Liver (tissue), 9 donors: ENCODE measurements around the gene CD226. TPM values are rescaled to one million over a fixed set of nuclear protein-coding genes. Genes with fewer than 3 reads are reported as not detected.
"Not testable (repeated sequence)": the region's sequence is repeated elsewhere in the genome, so short reads cannot be mapped to it uniquely, and the experiment has no call there.

Experiments
- DNase-seq: peaks from one replicate; pipeline ENCODE4 v3.0.0-alpha.2; 2017; ENCODE audit warnings: low spot score
- H3K27ac ChIP-seq, 2 donors: one replicate each; pipeline ENCODE4 v1.7.0; 2013; ENCODE audit warnings: inconsistent platforms in 2 of 2, low read length in 2 of 2, control low read depth in 1 of 2, low read depth in 1 of 2, mild to moderate bottlenecking in 1 of 2
- H3K27me3 ChIP-seq, 4 donors: one replicate each; pipeline versions ENCODE4 v1.6.1 to v1.7.0; 2013; ENCODE audit warnings: low read length in 3 of 4, inconsistent platforms in 1 of 4, mild to moderate bottlenecking in 1 of 4, moderate library complexity in 1 of 4; ENCODE audit not compliant: control insufficient read depth in 4 of 4, insufficient read depth in 4 of 4
- H3K36me3 ChIP-seq, 4 donors: one replicate each; pipeline versions ENCODE4 v1.6.1 to v1.7.0; 2013; ENCODE audit warnings: low read length in 3 of 4, mild to moderate bottlenecking in 3 of 4, low read depth in 1 of 4, moderate library complexity in 1 of 4; ENCODE audit not compliant: control insufficient read depth in 4 of 4, insufficient read depth in 3 of 4
- H3K4me1 ChIP-seq, 4 donors: one replicate each; pipeline versions ENCODE4 v1.6.1 to v1.7.0; 2013; ENCODE audit warnings: low read length in 3 of 4, mild to moderate bottlenecking in 3 of 4, moderate library complexity in 1 of 4; ENCODE audit not compliant: control insufficient read depth in 4 of 4, insufficient read depth in 4 of 4
- H3K4me3 ChIP-seq, 3 donors: one replicate each; pipeline versions ENCODE4 v1.6.1 to v1.7.0; 2013; ENCODE audit warnings: low read length in 3 of 3, control low read depth in 1 of 3, low read depth in 1 of 3, mild to moderate bottlenecking in 1 of 3
- H3K9ac ChIP-seq, 2 donors: one replicate each; pipeline ENCODE4 v1.7.0; 2013; ENCODE audit warnings: low read length in 2 of 2, mild to moderate bottlenecking in 2 of 2, moderate library complexity in 2 of 2, control low read depth in 1 of 2, low read depth in 1 of 2
- H3K9me3 ChIP-seq, 4 donors: one replicate each; pipeline versions ENCODE4 v1.6.1 to v1.7.0; 2013; ENCODE audit warnings: low read length in 3 of 4; ENCODE audit not compliant: control insufficient read depth in 4 of 4
- EGR1 ChIP-seq, 2 donors: IDR thresholded peaks; 2 replicates each; pipeline ENCODE4 v1.6.1; 2016 to 2018; ENCODE audit warnings: antibody characterized with exemption in 2 of 2, low read depth in 2 of 2
- FOXA1 ChIP-seq: IDR thresholded peaks from 2 replicates; pipeline ENCODE4 v1.6.1; 2016; ENCODE audit warnings: antibody characterized with exemption
- FOXA2 ChIP-seq: IDR thresholded peaks from 2 replicates; pipeline ENCODE4 v1.6.1; 2016; ENCODE audit warnings: antibody characterized with exemption
- GABPA ChIP-seq, 2 donors: IDR thresholded peaks in 1 of 2; conservative IDR thresholded peaks in 1 of 2; 2 replicates each; pipeline ENCODE4 v1.6.1; 2016; ENCODE audit warnings: antibody characterized with exemption in 2 of 2, mild to moderate bottlenecking in 1 of 2, moderate library complexity in 1 of 2
- HNF4A ChIP-seq, 2 donors: conservative IDR thresholded peaks; 2 replicates each; pipeline ENCODE4 v1.6.1; 2016; ENCODE audit warnings: antibody characterized with exemption in 2 of 2, mild to moderate bottlenecking in 2 of 2
- HNF4G ChIP-seq: IDR thresholded peaks from 2 replicates; pipeline ENCODE4 v1.6.1; 2016; ENCODE audit warnings: antibody characterized with exemption
- JUND ChIP-seq, 2 donors: IDR thresholded peaks; 2 replicates each; pipeline ENCODE4 v1.6.1; 2016; ENCODE audit warnings: antibody characterized with exemption in 2 of 2
- NR2F2 ChIP-seq: IDR thresholded peaks from 2 replicates; pipeline ENCODE4 v1.6.1; 2016; ENCODE audit warnings: antibody characterized with exemption
- RAD21 ChIP-seq, 2 donors: IDR thresholded peaks; 2 replicates each; pipeline ENCODE4 v1.6.1; 2016; ENCODE audit warnings: antibody characterized with exemption in 2 of 2, mild to moderate bottlenecking in 2 of 2
- RXRA ChIP-seq, 2 donors: IDR thresholded peaks; 2 replicates each; pipeline ENCODE4 v1.6.1; 2017 to 2018; ENCODE audit warnings: antibody characterized with exemption in 2 of 2, mild to moderate bottlenecking in 1 of 2
- SP1 ChIP-seq: IDR thresholded peaks from 2 replicates; pipeline ENCODE4 v1.6.1; 2018; ENCODE audit warnings: antibody characterized with exemption, mild to moderate bottlenecking
- TAF1 ChIP-seq: conservative IDR thresholded peaks from 2 replicates; pipeline ENCODE4 v1.6.1; 2016; ENCODE audit warnings: antibody characterized with exemption, mild to moderate bottlenecking
- YY1 ChIP-seq: IDR thresholded peaks from 2 replicates; pipeline ENCODE4 v1.6.1; 2016; ENCODE audit warnings: antibody characterized with exemption, mild to moderate bottlenecking
- WGBS: extraction: QIAGEN DNeasy Blood & Tissue Kit; methylation state at CpG from one replicate; pipeline ENCODE4 v1.1.7; 2013; 5-methylcytosine and 5-hydroxymethylcytosine counted together
- polyA plus RNA-seq, 2 donors: library from polyadenylated mRNA; stranded (reverse) in 1 of 2; unstranded in 1 of 2; fragments of 200-250 nt in 1 of 2; fragments of >200 nt in 1 of 2; fragmentation: Nextera tagmentation in 1 of 2; extraction: Ambion mirVana in 1 of 2; gene quantifications; one replicate each; pipeline versions ENCODE4 v1.2.1 to v1.2.3, GENCODE V29; 2013 to 2015
- total RNA-seq, 2 donors: library from RNA; depleted of rRNA; stranded (reverse); fragments of >200 nt; gene quantifications; one replicate each; pipeline ENCODE4 v1.2.3, GENCODE V29; 2014
- TF ChIP-seq, protein P1 (sequence below): IDR thresholded peaks from 2 replicates; pipeline ENCODE4 v1.6.1; 2016; ENCODE audit warnings: antibody characterized with exemption
- TF ChIP-seq, protein P2 (sequence below): IDR thresholded peaks from 2 replicates; pipeline ENCODE4 v1.6.1; 2016; ENCODE audit warnings: antibody characterized with exemption
- TF ChIP-seq, protein P3 (sequence below): IDR thresholded peaks from 2 replicates; pipeline ENCODE4 v1.6.1; 2016; ENCODE audit warnings: antibody characterized with exemption
- TF ChIP-seq, protein P4 (sequence below): fragments of 150-350 bp; IDR thresholded peaks from 2 replicates; pipeline ENCODE4 v1.5.1; 2017; ENCODE audit warnings: improper control_type of control experiment, low read depth, low read length; ENCODE audit not compliant: missing input control
- TF ChIP-seq, protein P5 (sequence below): IDR thresholded peaks from 2 replicates; pipeline ENCODE4 v1.6.1; 2016; ENCODE audit warnings: antibody characterized with exemption, mild to moderate bottlenecking
- donor health status: healthy.
- donor health status: healthy.
- donor health status: healthy.
- donor health status: healthy.
- donor health status: healthy.

CD226 gene
- total and polyA plus RNA-seq, 4 donors: 0.50 to 5.2 (median 3.0) TPM

DNA sequence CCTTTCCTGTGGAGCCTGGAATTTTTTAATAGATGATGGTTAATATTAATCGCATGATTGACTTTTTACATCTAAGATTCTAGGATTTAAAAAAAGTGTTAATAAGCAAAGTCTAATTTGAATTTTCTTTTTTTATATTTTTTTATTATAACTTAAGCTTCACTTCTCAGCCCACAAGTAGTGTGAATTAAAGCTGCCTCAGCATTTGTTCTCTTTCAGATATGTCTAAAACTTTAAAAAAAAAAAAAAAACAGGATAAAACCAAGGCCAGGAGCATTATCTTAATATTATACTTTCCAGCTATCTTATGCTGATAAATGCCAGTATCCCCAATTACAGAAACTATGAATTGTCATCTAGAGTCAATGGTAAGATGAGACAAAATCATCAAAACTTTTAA, 109.7 kb downstream of the CD226 start:
- TF ChIP-seq HNF4G: no peak
- no peak for TF ChIP-seq TAF1
- TF ChIP-seq FOXA2: no peak
- no peak for TF ChIP-seq JUND (IDR thresholded peaks at IDR 0.05)
- TF ChIP-seq RXRA (IDR thresholded peaks at IDR 0.05): no peak
- no peak for TF ChIP-seq GABPA (IDR thresholded peaks at IDR 0.05 in 1 of 2, conservative IDR thresholded peaks at IDR 0.05 in 1 of 2)
- TF ChIP-seq, protein P1, sequence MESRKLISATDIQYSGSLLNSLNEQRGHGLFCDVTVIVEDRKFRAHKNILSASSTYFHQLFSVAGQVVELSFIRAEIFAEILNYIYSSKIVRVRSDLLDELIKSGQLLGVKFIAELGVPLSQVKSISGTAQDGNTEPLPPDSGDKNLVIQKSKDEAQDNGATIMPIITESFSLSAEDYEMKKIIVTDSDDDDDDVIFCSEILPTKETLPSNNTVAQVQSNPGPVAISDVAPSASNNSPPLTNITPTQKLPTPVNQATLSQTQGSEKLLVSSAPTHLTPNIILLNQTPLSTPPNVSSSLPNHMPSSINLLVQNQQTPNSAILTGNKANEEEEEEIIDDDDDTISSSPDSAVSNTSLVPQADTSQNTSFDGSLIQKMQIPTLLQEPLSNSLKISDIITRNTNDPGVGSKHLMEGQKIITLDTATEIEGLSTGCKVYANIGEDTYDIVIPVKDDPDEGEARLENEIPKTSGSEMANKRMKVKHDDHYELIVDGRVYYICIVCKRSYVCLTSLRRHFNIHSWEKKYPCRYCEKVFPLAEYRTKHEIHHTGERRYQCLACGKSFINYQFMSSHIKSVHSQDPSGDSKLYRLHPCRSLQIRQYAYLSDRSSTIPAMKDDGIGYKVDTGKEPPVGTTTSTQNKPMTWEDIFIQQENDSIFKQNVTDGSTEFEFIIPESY: no peak
- TF ChIP-seq NR2F2: no peak
- TF ChIP-seq, protein P2, sequence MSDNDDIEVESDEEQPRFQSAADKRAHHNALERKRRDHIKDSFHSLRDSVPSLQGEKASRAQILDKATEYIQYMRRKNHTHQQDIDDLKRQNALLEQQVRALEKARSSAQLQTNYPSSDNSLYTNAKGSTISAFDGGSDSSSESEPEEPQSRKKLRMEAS: no peak
- no peak for TF ChIP-seq HNF4A (conservative IDR thresholded peaks at IDR 0.05)
- TF ChIP-seq EGR1 (IDR thresholded peaks at IDR 0.05; ENCODE audit: low read depth in 2 of 2): no peak
- TF ChIP-seq, protein P3, sequence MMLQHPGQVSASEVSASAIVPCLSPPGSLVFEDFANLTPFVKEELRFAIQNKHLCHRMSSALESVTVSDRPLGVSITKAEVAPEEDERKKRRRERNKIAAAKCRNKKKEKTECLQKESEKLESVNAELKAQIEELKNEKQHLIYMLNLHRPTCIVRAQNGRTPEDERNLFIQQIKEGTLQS: no peak
- TF ChIP-seq, protein P4, sequence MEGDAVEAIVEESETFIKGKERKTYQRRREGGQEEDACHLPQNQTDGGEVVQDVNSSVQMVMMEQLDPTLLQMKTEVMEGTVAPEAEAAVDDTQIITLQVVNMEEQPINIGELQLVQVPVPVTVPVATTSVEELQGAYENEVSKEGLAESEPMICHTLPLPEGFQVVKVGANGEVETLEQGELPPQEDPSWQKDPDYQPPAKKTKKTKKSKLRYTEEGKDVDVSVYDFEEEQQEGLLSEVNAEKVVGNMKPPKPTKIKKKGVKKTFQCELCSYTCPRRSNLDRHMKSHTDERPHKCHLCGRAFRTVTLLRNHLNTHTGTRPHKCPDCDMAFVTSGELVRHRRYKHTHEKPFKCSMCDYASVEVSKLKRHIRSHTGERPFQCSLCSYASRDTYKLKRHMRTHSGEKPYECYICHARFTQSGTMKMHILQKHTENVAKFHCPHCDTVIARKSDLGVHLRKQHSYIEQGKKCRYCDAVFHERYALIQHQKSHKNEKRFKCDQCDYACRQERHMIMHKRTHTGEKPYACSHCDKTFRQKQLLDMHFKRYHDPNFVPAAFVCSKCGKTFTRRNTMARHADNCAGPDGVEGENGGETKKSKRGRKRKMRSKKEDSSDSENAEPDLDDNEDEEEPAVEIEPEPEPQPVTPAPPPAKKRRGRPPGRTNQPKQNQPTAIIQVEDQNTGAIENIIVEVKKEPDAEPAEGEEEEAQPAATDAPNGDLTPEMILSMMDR: no peak
- TF ChIP-seq YY1: no peak
- no peak for TF ChIP-seq FOXA1
- TF ChIP-seq, protein P5, sequence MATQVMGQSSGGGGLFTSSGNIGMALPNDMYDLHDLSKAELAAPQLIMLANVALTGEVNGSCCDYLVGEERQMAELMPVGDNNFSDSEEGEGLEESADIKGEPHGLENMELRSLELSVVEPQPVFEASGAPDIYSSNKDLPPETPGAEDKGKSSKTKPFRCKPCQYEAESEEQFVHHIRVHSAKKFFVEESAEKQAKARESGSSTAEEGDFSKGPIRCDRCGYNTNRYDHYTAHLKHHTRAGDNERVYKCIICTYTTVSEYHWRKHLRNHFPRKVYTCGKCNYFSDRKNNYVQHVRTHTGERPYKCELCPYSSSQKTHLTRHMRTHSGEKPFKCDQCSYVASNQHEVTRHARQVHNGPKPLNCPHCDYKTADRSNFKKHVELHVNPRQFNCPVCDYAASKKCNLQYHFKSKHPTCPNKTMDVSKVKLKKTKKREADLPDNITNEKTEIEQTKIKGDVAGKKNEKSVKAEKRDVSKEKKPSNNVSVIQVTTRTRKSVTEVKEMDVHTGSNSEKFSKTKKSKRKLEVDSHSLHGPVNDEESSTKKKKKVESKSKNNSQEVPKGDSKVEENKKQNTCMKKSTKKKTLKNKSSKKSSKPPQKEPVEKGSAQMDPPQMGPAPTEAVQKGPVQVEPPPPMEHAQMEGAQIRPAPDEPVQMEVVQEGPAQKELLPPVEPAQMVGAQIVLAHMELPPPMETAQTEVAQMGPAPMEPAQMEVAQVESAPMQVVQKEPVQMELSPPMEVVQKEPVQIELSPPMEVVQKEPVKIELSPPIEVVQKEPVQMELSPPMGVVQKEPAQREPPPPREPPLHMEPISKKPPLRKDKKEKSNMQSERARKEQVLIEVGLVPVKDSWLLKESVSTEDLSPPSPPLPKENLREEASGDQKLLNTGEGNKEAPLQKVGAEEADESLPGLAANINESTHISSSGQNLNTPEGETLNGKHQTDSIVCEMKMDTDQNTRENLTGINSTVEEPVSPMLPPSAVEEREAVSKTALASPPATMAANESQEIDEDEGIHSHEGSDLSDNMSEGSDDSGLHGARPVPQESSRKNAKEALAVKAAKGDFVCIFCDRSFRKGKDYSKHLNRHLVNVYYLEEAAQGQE: no peak
- TF ChIP-seq RAD21 (IDR thresholded peaks at IDR 0.05): no peak
- TF ChIP-seq SP1: no peak
- WGBS: 99% methylated on average over 1 of the region's 1 CpG
- no peak overlapping the region for H3K4me3 ChIP-seq
- no peaks in the 10 kb centered on the region for H3K27me3 ChIP-seq
- H3K9ac ChIP-seq: no peak overlapping the region
- no peaks in the 10 kb centered on the region for H3K36me3 ChIP-seq
- no peak overlapping the region for H3K27ac ChIP-seq
- no peak for DNase-seq
- no peaks in the 10 kb centered on the region for H3K4me1 ChIP-seq
- no peaks in the 10 kb centered on the region for H3K9me3 ChIP-seq

DNA sequence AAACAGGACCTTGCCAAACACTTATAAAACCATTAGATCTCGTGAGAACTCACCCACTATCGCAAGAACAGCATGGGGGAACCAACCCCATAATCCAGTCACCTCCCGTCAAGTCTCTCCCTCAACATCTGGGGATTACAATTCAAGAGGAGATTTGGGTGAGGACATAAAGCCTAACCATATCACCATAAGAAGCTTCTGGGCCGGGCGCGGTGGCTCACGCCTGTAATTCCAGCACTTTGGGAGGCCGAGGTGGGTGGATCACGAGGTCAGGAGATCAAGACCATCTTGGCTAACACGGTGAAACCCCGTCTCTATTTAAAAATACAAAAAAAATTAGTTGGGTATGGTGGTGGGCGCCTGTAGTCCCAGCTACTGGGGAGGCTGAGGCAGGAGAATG, 112.7 kb downstream of the CD226 start:
- H3K36me3 ChIP-seq, H3K9me3 ChIP-seq, H3K9ac ChIP-seq, H3K27me3 ChIP-seq, H3K27ac ChIP-seq, DNase-seq, H3K4me3 ChIP-seq, H3K4me1 ChIP-seq: not testable (repeated sequence)
- WGBS: 95% methylated on average over 12 of the region's 12 CpGs
